GM19455 (cell line): Measurements from ENCODE around the gene EPB41L4B.

ENCODE experiments used
- ATAC-seq: cut with Tn5 transposase; IDR thresholded peaks from one replicate; pipeline ENCODE4 v1.9.1; 2021; ENCODE audit not compliant: unreplicated experiment

The EPB41L4B gene

GRCh38 chr9:109206670-109207069 is 114.2 kb downstream of the EPB41L4B start:
- no peak for ATAC-seq

GRCh38 chr9:109205526-109205925 is 115.3 kb downstream of the EPB41L4B start:
- no peak for ATAC-seq

- ATAC-seq: no peak
Observed at GRCh38 chr9:109203761-109204360, 117.0 kb downstream of the EPB41L4B start.

GRCh38 chr9:109199676-109200075 is 121.2 kb downstream of the EPB41L4B start:
- no peak for ATAC-seq

- ATAC-seq: no peak
Observed at GRCh38 chr9:109198736-109199382, 122.0 kb downstream of the EPB41L4B start.

- ATAC-seq: no peak
Observed at GRCh38 chr9:109193974-109194556, 126.8 kb downstream of the EPB41L4B start.

- no peak for ATAC-seq
Observed at GRCh38 chr9:109192732-109193361, 128.0 kb downstream of the EPB41L4B start.

GRCh38 chr9:109191746-109192145 is 129.1 kb downstream of the EPB41L4B start:
- ATAC-seq: no peak

GRCh38 chr9:109190151-109190550 is 130.7 kb downstream of the EPB41L4B start:
- no peak for ATAC-seq

- ATAC-seq: no peak
Observed at GRCh38 chr9:109186857-109187520, 133.9 kb downstream of the EPB41L4B start.

GRCh38 chr9:109182940-109183798 is 137.7 kb downstream of the EPB41L4B start:
- no peak for ATAC-seq

GRCh38 chr9:109182550-109182939 is 138.3 kb downstream of the EPB41L4B start:
- no peak for ATAC-seq

- ATAC-seq: peak; percentile 73
Observed at GRCh38 chr9:109181284-109181683, 139.6 kb downstream of the EPB41L4B start.

GRCh38 chr9:109179801-109180523 is 140.9 kb downstream of the EPB41L4B start:
- ATAC-seq: no peak

GRCh38 chr9:109176963-109177362 is 143.9 kb downstream of the EPB41L4B start:
- ATAC-seq: no peak

- no peak for ATAC-seq
Observed at GRCh38 chr9:109176386-109176785, 144.5 kb downstream of the EPB41L4B start.

GRCh38 chr9:109172935-109173334 is 147.9 kb downstream of the EPB41L4B start:
- no peak for ATAC-seq

GRCh38 chr9:109171926-109172325 is 148.9 kb downstream of the EPB41L4B start:
- ATAC-seq: no peak

- no peak for ATAC-seq
Observed at GRCh38 chr9:109168170-109168569, 152.7 kb downstream of the EPB41L4B start.

- no peak for ATAC-seq
Observed at GRCh38 chr9:109167716-109168115, 153.1 kb downstream of the EPB41L4B start.
